GOT3 (cell line): Measurements from ENCODE around the gene PCDH9.

ENCODE experiments used
- DNase-seq: peaks from one replicate; lab custom pipeline; 2025; ENCODE audit warnings: mixed read lengths; lab: John Stamatoyannopoulos, UW

Gene PCDH9

DNA sequence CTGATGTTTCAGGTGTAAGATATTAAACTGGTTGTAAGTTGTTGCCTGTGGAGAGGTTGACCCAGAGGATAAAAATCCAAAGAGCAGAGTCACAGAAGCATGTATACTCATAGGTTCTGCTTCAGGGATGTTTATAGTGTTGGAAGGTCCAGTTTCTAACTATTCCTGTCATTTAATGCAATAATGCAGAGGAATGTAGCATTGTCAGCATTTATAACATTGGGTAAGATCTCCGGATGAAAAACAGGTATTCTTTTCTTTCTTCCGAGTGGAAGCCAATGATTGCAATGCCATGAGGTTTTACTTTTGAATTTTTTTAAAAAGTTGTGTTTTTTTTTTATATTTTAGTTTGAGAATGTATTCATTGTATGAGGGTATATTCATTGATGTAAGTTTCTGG is 771.0 kb downstream of the PCDH9 start:
- DNase-seq: no peak

DNA sequence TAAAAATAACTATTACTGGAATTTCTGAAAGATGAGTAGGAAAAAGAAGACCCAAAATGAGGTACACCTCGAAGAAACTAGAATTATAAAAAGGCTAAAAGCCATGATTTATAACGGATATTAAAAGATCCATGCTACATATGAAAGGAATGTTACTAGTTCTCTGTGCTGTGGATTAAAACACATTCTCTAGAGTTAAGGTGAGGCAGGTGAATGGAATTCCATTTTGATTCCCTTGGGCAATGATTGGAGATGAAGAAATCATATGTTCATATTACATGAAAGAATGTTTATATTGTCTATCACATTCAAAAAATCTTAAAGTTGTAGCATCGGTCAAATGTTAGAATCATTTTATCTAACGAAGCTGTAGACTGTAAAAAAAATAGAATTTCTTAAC is 783.7 kb downstream of the PCDH9 start:
- no peak for DNase-seq

- DNase-seq: no peak
Observed at GRCh38 chr13:66443926-66444325, 786.2 kb downstream of the PCDH9 start.

DNA sequence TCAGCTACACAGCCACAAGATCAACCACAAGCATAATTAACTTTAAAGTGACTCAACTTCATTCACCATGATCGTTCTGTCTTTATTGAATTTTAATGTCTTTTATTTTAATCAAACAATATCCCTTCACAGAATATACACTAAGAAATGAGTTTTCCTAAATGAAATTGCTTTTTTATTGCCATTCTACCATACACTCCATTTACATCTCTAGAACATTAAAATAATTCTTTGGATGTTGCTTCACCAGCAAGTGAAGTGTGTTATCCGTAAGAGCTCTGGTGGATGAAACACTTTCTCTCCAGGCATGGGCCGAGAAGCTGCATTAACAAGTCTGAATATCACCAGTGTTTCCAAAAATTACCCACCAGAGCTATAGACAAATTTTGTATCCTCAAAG is 789.2 kb downstream of the PCDH9 start:
- DNase-seq: no peak

DNA sequence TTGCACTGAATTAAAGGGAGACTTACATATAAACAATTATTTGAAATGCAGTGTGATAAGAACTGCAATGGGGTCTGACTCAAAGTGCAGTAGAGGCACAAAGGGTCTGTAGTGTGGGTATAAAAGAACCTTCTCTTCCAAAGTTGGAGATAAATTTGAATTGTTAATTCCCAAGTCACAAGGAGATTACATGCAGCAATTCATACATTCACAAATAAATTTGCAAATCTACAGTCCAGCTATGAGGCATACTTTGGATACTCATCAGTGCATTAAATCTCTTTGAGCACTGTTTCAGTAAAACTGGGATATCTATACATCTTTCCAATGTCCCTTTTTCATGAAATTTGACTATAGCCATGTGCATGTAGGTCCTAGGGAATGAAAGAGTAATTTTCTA is 799.4 kb downstream of the PCDH9 start:
- no peak for DNase-seq

GRCh38 chr13:66430269-66430668 is 799.9 kb downstream of the PCDH9 start:
- DNase-seq: no peak

DNA sequence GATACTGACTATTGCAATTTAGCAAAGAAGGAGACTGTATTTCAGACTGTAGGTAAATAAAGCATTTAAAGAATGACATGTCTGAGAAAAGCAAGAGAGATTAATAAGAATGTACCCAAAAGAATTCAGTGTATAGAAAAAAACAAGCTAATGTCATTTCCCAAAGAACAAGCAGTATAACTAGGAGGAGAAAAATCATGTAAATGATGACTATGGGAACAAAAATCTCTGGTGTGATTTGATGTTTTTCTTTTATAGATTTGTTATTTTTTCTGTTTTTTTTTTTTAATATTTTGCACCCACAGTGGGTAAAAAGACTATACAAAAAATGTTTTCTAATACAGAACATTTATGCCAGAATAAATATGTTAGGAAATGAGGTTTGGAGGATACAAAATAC is 801.0 kb downstream of the PCDH9 start:
- no peak for DNase-seq

DNA sequence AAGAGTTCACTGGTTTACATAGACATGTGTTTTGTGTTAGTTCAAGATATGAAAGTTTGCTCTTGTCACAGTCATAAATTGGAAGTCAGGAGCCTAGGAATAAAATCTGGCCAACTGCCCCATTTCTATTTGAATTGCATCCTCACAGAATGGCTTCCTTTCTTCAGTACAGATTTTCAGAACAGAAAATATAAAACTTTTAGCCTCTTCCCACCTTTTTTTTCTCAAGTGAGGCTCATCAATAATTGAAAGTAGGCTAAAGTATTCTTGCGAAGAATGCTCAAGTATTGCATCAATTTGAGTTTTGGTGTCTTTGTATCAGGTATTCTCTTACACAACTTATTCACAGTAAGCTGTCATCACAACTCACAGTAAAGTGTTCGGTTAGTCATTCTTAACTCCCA is 802.7 kb downstream of the PCDH9 start:
- no peak for DNase-seq

DNA sequence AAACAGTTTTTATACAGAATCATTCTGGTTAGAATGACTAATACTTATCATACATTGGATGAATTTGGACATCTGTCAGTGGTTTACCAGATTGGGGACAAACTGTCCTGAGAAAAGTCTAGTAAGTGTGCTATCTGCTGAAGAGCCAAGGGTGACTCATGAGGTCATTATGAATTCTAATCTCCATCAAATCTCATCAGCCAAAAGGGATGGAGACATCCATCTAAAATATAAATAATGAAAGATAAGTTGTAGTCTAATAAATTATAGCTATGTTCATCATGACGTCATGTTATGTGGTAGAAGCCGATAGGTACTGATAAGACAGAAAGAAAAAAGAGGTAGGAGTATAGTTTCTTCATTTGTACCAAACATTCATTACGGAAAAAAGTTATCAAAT is 804.4 kb downstream of the PCDH9 start:
- no peak for DNase-seq

DNA sequence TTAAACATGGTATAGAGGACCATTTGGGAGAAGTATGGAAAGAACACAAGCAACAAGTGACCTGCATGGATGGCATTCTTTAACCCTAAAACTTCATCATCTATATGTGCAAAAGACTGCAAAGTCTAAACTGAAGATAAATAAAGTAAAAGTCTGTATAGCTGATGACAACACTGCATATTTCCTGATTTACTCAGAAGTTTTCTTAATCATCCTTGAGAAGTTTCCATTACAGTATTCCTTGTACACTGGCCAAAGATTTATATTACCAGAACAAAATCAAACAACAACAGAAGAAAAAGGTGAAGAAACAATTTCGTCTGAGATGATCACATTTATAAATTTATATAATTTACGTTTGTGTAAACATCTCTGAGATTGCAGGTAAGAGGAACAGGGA is 805.7 kb downstream of the PCDH9 start:
- no peak for DNase-seq

DNA sequence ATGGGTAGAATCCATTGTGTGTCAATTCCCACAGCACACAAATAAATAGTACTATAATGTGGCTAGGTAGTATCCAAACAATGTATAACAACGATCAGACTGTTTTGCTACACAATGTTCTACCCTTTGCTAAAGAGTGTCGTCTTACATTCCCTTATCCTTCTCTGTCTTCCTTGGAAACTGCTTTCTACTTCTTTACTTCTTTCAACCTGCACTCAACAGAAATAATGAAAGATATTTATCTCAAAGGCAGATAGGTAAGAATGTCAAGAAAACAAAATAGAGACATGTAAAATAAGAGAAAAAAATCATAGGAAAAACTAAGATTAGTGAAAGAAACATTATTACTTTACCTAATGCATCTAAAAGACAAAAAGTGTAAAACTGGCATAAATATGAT is 814.7 kb downstream of the PCDH9 start:
- DNase-seq: no peak

GRCh38 chr13:66414066-66414800 is 815.9 kb downstream of the PCDH9 start:
- DNase-seq: no peak

DNA sequence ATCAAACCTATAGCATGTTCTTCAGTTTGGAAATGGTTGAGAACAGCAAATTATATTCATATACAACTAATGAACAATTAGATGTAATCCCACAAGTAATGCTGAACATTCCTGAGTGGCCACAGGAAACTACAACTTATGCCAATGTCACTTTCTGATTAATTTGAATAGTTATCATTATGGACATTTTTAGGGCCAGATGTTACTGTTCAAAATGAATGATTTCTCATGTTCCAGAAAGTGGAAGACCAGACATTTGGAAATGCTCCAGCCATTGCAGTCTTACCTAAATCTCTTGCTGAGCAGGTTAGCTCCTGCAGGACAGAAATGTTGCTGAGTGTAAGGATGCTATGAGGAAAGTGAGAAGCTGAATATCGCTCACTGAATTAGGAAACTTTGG is 819.8 kb downstream of the PCDH9 start:
- no peak for DNase-seq

GRCh38 chr13:66409542-66409941 is 820.6 kb downstream of the PCDH9 start:
- DNase-seq: no peak

DNA sequence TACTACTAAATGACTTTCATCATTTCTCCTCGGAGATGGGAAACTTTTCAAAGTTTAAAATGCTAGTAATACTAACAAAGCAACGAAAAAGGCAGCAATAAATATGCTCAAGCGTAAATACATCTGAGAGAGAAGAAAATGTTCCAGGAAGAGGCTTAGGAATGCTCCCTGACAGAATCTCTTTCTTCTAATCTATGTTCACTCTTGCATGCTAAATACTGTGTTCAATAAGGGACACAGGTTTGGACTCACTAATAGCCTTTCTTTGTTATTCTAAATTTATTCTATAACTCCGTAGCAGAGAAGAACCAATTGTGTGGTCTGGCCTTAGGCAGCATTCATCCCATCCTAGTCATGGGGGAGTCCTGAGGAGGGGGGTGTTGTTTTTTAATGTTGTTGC is 823.0 kb downstream of the PCDH9 start:
- DNase-seq: no peak

- DNase-seq: no peak
Observed at GRCh38 chr13:66405908-66406802, 824.0 kb downstream of the PCDH9 start.

GRCh38 chr13:66402546-66402945 is 827.6 kb downstream of the PCDH9 start:
- DNase-seq: no peak

GRCh38 chr13:66402066-66402465 is 828.1 kb downstream of the PCDH9 start:
- no peak for DNase-seq

DNA sequence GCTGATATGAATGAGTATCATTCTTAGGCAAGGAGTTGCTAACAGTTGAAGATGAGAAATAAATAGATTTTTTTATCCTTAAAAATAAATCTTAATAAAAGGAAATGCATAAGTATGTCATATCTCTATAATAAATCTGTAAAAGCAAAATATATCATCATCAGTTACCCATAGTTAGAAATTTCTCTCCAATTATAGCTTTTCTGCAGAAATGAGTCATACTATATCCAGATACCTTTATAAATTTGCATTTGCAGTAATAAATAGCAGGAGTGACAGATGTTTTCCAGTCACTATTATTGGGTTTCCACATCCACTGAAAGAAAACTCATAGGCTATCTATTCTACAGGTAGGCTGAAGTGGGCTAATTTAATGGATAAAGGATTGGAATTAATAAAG is 829.8 kb downstream of the PCDH9 start:
- DNase-seq: no peak

- no peak for DNase-seq
Observed at GRCh38 chr13:66399873-66400272, 830.3 kb downstream of the PCDH9 start.

DNA sequence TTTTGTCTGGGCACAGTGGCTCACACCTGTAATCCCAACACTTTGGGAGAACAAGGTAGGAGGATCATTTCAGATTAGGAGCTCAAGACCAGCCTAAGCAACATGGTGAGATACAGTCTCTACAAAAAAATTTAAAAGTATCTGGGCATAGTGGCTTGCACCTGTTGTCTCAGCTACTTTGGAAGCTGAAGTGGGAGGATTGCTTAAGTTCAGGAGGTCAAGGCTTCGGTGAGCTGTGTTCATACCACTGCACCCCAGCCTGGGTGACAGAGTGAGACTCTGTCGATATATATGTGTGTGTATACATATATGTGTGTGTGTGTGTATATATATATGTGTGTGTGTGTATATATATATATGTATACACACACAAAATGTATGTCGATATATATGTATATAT is 833.0 kb downstream of the PCDH9 start:
- no peak for DNase-seq

DNA sequence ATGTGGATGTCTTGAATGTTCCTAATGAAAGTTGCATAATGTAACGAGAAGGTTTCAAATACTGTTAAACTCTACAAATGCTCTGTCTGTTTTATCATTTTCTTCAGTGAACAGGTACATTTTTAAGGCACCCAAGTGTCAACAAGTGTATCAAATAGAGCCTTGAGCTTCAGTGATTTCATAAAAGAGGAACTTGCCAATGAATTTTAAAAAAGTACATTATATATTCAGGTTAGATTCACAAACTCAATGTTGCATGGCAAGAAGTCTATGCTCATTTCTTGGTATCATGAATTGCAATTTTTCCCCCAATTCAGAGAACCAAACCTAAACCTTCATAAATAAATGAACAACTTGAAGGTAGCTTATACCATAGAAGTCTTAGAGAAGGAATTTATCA is 838.8 kb downstream of the PCDH9 start:
- no peak for DNase-seq

DNA sequence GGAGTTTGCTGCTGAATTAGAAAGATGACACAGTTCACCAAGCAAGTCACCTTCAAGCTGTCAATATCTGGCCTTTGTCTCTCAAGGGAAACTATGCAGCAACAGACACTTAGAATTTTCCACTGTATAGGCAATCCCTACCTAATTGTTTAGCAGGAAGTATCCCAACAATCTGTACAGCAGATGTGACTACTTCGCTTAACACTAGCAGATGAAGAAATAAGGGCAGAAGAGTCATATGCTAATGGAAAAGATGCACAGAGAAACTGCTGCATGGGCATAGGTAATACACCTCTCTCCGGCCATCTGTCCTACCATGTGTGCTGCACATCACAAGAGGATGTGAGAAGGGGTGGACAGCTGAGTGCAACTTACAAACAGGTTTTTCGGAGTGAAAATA is 851.2 kb downstream of the PCDH9 start:
- no peak for DNase-seq
